ENCODE data around the gene DNM3.

The DNM3 gene

GRCh38 chr1:171912509-171913175 is 71.3 kb downstream of the DNM3 start:
- Histone ChIP-seq H3K79me2 (ENCODE audit: insufficient read depth, low read length) (no peaks in the 10 kb centered on the region), H3K9me2 (ENCODE audit: low read depth, low read length) (no peaks in the 10 kb centered on the region), H3K9ac (ENCODE audit: low read length) (no peak overlapping the region), H3K9me3 (ENCODE audit: low read length) (no peaks in the 10 kb centered on the region), H3K27me3 (ENCODE audit: insufficient read depth, low read length) (no peaks in the 10 kb centered on the region), H4K20me1 (ENCODE audit: insufficient read depth, low read length) (no peaks in the 10 kb centered on the region), H3K4me2 (ENCODE audit: low read length) (no peak overlapping the region), H2AFZ (ENCODE audit: low read length) (no peak overlapping the region), H3K27ac (ENCODE audit: low read depth, low read length, poor library complexity, severe bottlenecking) (no peak overlapping the region), H3F3A (ENCODE audit: insufficient read depth, low read length) (no peaks in the 10 kb centered on the region), H3K36me3 (ENCODE audit: insufficient read depth, low read length) (no peaks in the 10 kb centered on the region), H3K4me3 (ENCODE audit: low read depth, low read length, poor library complexity, severe bottlenecking) (no peak overlapping the region), H3K4me1 (ENCODE audit: insufficient read depth, low read length, severe bottlenecking) (no peaks in the 10 kb centered on the region)
- TF ChIP-seq EZH2 (IDR thresholded peaks at IDR 0.05; ENCODE audit: borderline replicate concordance, low read length): no peak
- TF ChIP-seq CTCF (IDR thresholded peaks at IDR 0.05; ENCODE audit: low read length): no peak

DNA sequence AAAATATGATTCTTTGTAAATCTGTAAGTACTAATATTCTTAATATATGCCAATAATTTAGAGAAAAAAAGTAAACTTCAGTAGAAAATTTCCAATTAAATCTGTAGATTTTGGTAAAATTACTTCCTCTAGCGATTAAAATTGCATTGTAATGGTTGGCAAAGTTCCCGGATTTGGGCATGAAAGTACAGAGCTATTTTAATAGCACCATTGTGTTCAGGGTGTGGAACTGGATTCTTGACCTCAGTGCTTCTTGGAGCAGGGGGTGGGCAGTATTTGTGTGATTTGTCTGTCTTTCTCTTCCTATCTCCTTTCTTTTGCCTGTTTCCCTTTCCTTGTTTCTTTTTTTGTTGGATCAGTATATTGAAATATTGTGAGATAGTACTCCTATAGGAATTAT is 72.1 kb downstream of the DNM3 start:
- no peaks in the 10 kb centered on the region for H3K4me1 ChIP-seq (ENCODE audit: insufficient read depth, low read length, severe bottlenecking)
- H3K27me3 ChIP-seq (ENCODE audit: insufficient read depth, low read length): no peaks in the 10 kb centered on the region
- no peaks in the 10 kb centered on the region for H3K36me3 ChIP-seq (ENCODE audit: insufficient read depth, low read length)
- H3F3A ChIP-seq (ENCODE audit: insufficient read depth, low read length): no peaks in the 10 kb centered on the region
- H3K4me3 ChIP-seq (ENCODE audit: low read depth, low read length, poor library complexity, severe bottlenecking): no peak overlapping the region
- H3K79me2 ChIP-seq (ENCODE audit: insufficient read depth, low read length): no peaks in the 10 kb centered on the region
- no peak overlapping the region for H3K9ac ChIP-seq (ENCODE audit: low read length)
- TF ChIP-seq EZH2 (IDR thresholded peaks at IDR 0.05; ENCODE audit: borderline replicate concordance, low read length) (no peak), CTCF (IDR thresholded peaks at IDR 0.05; ENCODE audit: low read length) (no peak)
- no peak overlapping the region for H3K27ac ChIP-seq (ENCODE audit: low read depth, low read length, poor library complexity, severe bottlenecking)
- no peaks in the 10 kb centered on the region for H3K9me2 ChIP-seq (ENCODE audit: low read depth, low read length)
- H3K4me2 ChIP-seq (ENCODE audit: low read length): no peak overlapping the region
- H2AFZ ChIP-seq (ENCODE audit: low read length): no peak overlapping the region
- H3K9me3 ChIP-seq (ENCODE audit: low read length): no peaks in the 10 kb centered on the region
- no peaks in the 10 kb centered on the region for H4K20me1 ChIP-seq (ENCODE audit: insufficient read depth, low read length)

DNA sequence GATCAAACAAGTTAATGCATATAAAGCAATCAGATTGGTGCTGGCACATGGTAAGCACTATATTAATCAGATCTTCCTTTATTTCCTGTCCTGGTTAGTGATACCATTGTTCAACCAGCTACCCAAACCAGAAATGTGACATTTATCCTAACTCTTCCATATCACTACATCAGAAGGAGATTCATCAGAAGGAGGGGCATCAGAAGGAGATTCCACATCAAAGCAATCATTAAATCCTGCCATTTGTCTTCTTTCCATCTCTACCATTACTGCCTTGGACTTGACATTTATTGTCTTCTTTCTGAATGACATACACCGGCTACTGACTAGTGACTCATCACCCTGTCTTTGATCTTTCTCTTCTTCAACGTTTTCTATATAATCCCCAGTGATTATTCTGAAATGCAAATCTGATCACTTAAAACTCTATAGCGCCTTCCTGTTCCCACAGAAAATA is 75.0 kb downstream of the DNM3 start:
- Histone ChIP-seq H4K20me1 (ENCODE audit: insufficient read depth, low read length) (no peaks in the 10 kb centered on the region), H3K36me3 (ENCODE audit: insufficient read depth, low read length) (no peaks in the 10 kb centered on the region), H3F3A (ENCODE audit: insufficient read depth, low read length) (no peaks in the 10 kb centered on the region), H3K4me1 (ENCODE audit: insufficient read depth, low read length, severe bottlenecking) (no peaks in the 10 kb centered on the region), H3K9me3 (ENCODE audit: low read length) (no peaks in the 10 kb centered on the region), H3K9ac (ENCODE audit: low read length) (no peak overlapping the region), H2AFZ (ENCODE audit: low read length) (no peak overlapping the region), H3K27ac (ENCODE audit: low read depth, low read length, poor library complexity, severe bottlenecking) (no peak overlapping the region), H3K79me2 (ENCODE audit: insufficient read depth, low read length) (no peaks in the 10 kb centered on the region), H3K4me2 (ENCODE audit: low read length) (no peak overlapping the region), H3K9me2 (ENCODE audit: low read depth, low read length) (no peaks in the 10 kb centered on the region), H3K4me3 (ENCODE audit: low read depth, low read length, poor library complexity, severe bottlenecking) (no peak overlapping the region), H3K27me3 (ENCODE audit: insufficient read depth, low read length) (no peaks in the 10 kb centered on the region)
- no peak for TF ChIP-seq CTCF (IDR thresholded peaks at IDR 0.05; ENCODE audit: low read length)
- TF ChIP-seq EZH2 (IDR thresholded peaks at IDR 0.05; ENCODE audit: borderline replicate concordance, low read length): no peak

Measured in OCI-LY1 (cell line).